GM21515 (cell line): ENCODE data around the gene ZNF880.
"Not testable (repeated sequence)": the region's sequence is repeated elsewhere in the genome, so short reads cannot be mapped to it uniquely, and the experiment has no call there.

Source experiments
- ATAC-seq: cut with Tn5 transposase; IDR thresholded peaks from one replicate; pipeline ENCODE4 v1.9.1; 2021; ENCODE audit not compliant: unreplicated experiment

ZNF880 gene

GRCh38 chr19:52369559-52370340 is at the start of gene ZNF880:
Gene ZNF880 (plus strand): TSS chr19:52369923. CDS start chr19:52369966, 43 bp downstream.
- ATAC-seq = peak; percentile 63

- ATAC-seq = no peak
These were observed 47.3 kb upstream of the ZNF880 start for GRCh38 chr19:52322429-52322828.

- ATAC-seq = no peak
These were observed 38.0 kb upstream of the ZNF880 start for GRCh38 chr19:52331757-52332156.

- ATAC-seq = no peak
These were observed 34.0 kb upstream of the ZNF880 start for GRCh38 chr19:52335768-52336116.

- ATAC-seq = no peak
These were observed 33.5 kb upstream of the ZNF880 start, which contains the start of gene ZNF610 for GRCh38 chr19:52336117-52336790. Gene ZNF610 (plus strand): TSS chr19:52336243. CDS start chr19:52349173, 12,930 bp downstream.

- no peak for ATAC-seq
These were observed 32.8 kb upstream of the ZNF880 start for GRCh38 chr19:52336791-52337381.

GRCh38 chr19:52339022-52339421 is 30.7 kb upstream of the ZNF880 start:
- ATAC-seq = not testable (repeated sequence)

GRCh38 chr19:52343548-52343947 is 26.2 kb upstream of the ZNF880 start:
- no peak for ATAC-seq

- no peak for ATAC-seq
These were observed 24.6 kb upstream of the ZNF880 start for GRCh38 chr19:52345162-52345561.

- no peak for ATAC-seq
These were observed 18.2 kb upstream of the ZNF880 start for GRCh38 chr19:52351512-52351911.

GRCh38 chr19:52366414-52366824 is 3.3 kb upstream of the ZNF880 start:
- no peak for ATAC-seq

GRCh38 chr19:52370341-52370710 is 603 bp downstream of the ZNF880 start:
- no peak for ATAC-seq

GRCh38 chr19:52391135-52391534 is 21.4 kb downstream of the ZNF880 start:
- ATAC-seq = no peak

GRCh38 chr19:52397310-52398080 is 27.8 kb downstream of the ZNF880 start, which contains the start of gene ZNF528:
Gene ZNF528 (plus strand): TSS chr19:52397849. CDS start chr19:52402014, 4,165 bp downstream.
- ATAC-seq = no peak

GRCh38 chr19:52398081-52398441 is 28.3 kb downstream of the ZNF880 start:
- no peak for ATAC-seq

- no peak for ATAC-seq
These were observed 40.6 kb downstream of the ZNF880 start for GRCh38 chr19:52410276-52410675.

GRCh38 chr19:52415711-52416110 is 46.0 kb downstream of the ZNF880 start:
- ATAC-seq = no peak

GRCh38 chr19:52428937-52429336 is 59.2 kb downstream of the ZNF880 start, which contains the start of gene ZNF534:
Gene ZNF534 (plus strand): TSS chr19:52429148. CDS start chr19:52431475, 2,327 bp downstream.
- ATAC-seq = no peak
